MCF 10A (cell line): Measurements from ENCODE around the gene TAS1R1. TPM values are rescaled to one million over a fixed set of nuclear protein-coding genes. Genes with fewer than 3 reads are reported as not detected.

Experiments used
- BruUV-seq: library from RNA; stranded (reverse); fragments of 400-500 nt; replicated peaks from 2 replicates; lab custom pipeline; 2021; lab: Mats Ljungman, UMichigan
- CTCF ChIA-PET: fragments of 300-600 bp; sonication (Branson Sonifier 250); formaldehyde crosslinking; extraction: SDS; loops from one replicate; lab custom pipeline; 2021; ENCODE audit warnings: antibody characterized with exemption, inconsistent platforms; lab: Yijun Ruan, JAX
- POLR2A ChIA-PET: fragments of 300-600, 350-650 bp; sonication (Branson Sonifier 250); formaldehyde crosslinking; extraction: SDS; loops from one replicate; lab custom pipeline; 2020; ENCODE audit warnings: antibody characterized with exemption, inconsistent platforms; lab: Yijun Ruan, JAX
- DNase-seq: peaks from one replicate; pipeline ENCODE4 v3.0.0-alpha.2; 2018; ENCODE audit not compliant: unreplicated experiment
- H3K27ac Mint-ChIP-seq: one replicate; pipeline ENCODE4 v1.8.0; 2022; ENCODE audit warnings: mild to moderate bottlenecking, low read depth, mixed read lengths; ENCODE audit not compliant: unreplicated experiment
- H3K27me3 Mint-ChIP-seq: one replicate; pipeline ENCODE4 v1.8.0; 2022; ENCODE audit warnings: mixed read lengths; ENCODE audit not compliant: insufficient read depth, unreplicated experiment
- H3K36me3 Mint-ChIP-seq: one replicate; pipeline ENCODE4 v1.8.0; 2022; ENCODE audit warnings: mild to moderate bottlenecking, moderate library complexity, mixed read lengths; ENCODE audit not compliant: insufficient read depth, unreplicated experiment
- H3K4me1 Mint-ChIP-seq: one replicate; pipeline ENCODE4 v1.8.0; 2022; ENCODE audit warnings: mixed read lengths; ENCODE audit not compliant: insufficient read depth, unreplicated experiment
- H3K4me3 Mint-ChIP-seq: one replicate; pipeline ENCODE4 v1.8.0; 2022; ENCODE audit warnings: mild to moderate bottlenecking, moderate library complexity, mixed read lengths; ENCODE audit not compliant: unreplicated experiment
- H3K9me3 Mint-ChIP-seq: one replicate; pipeline ENCODE4 v1.8.0; 2022; ENCODE audit warnings: mixed read lengths; ENCODE audit not compliant: unreplicated experiment
- CTCF ChIP-seq: fragments of 200-600 bp; IDR thresholded peaks from one replicate; pipeline ENCODE4 v1.8.0; 2022; ENCODE audit warnings: antibody characterized with exemption, mild to moderate bottlenecking; ENCODE audit not compliant: unreplicated experiment
- intact Hi-C: fragments of 100-400 bp; cut with micrococcal nuclease; formaldehyde crosslinking; loops from 2 replicates; pipeline ENCODE4 v1.14.1; 2022
- total RNA-seq: library from RNA; stranded (reverse); gene quantifications from 2 replicates; pipeline ENCODE4 v1.2.3, GENCODE V29; 2022

TAS1R1 gene
- total RNA-seq, 1 experiment from 2014 or later = not detected

GRCh38 chr1:6511056-6511455, 44.1 kb upstream of the TAS1R1 start:
- no peaks in the 10 kb centered on the region for H3K36me3 Mint-ChIP-seq
- H3K27me3 Mint-ChIP-seq = no peaks in the 10 kb centered on the region
- no peak overlapping the region for H3K27ac Mint-ChIP-seq
- H3K4me3 Mint-ChIP-seq = no peak overlapping the region
- H3K4me1 Mint-ChIP-seq = no peaks in the 10 kb centered on the region
- TF ChIP-seq CTCF = no peak
- ChIA-PET CTCF (no interaction called here), POLR2A (interaction anchor here (0.9 kb wide), 1 partner anchor 10 kb away, joined by 3 read pairs; no protein-coding TSS in a partner anchor)
- H3K9me3 Mint-ChIP-seq = no peaks in the 10 kb centered on the region
- no peak for DNase-seq
- BruUV-seq = no TSS peak
- intact Hi-C loops = no loop called here

- no peak overlapping the region for H3K27ac Mint-ChIP-seq
- H3K36me3 Mint-ChIP-seq = no peaks in the 10 kb centered on the region
- ChIA-PET POLR2A (no interaction called here), CTCF (interaction anchor here (0.7 kb wide), 1 partner anchor 23 kb away, joined by 4 read pairs; no protein-coding TSS in a partner anchor)
- no peaks in the 10 kb centered on the region for H3K4me1 Mint-ChIP-seq
- TF ChIP-seq CTCF = no peak
- no peak overlapping the region for H3K4me3 Mint-ChIP-seq
- BruUV-seq = no TSS peak
- no peaks in the 10 kb centered on the region for H3K27me3 Mint-ChIP-seq
- H3K9me3 Mint-ChIP-seq = no peaks in the 10 kb centered on the region
- intact Hi-C loops = no loop called here
- DNase-seq = no peak
These were observed 43.4 kb upstream of the TAS1R1 start for GRCh38 chr1:6511561-6512244.

GRCh38 chr1:6512245-6512907, 42.7 kb upstream of the TAS1R1 start:
- no peak for DNase-seq
- H3K9me3 Mint-ChIP-seq = no peaks in the 10 kb centered on the region
- no peak for TF ChIP-seq CTCF
- no peak overlapping the region for H3K27ac Mint-ChIP-seq
- intact Hi-C loops = no loop called here
- ChIA-PET CTCF (interaction anchor here (0.7 kb wide), 1 partner anchor 24 kb away, joined by 4 read pairs; no protein-coding TSS in a partner anchor), POLR2A (interaction anchor here (1.0 kb wide), 2 partner anchors 44 to 67 kb away, joined by 3 read pairs; partner anchors contain the start of gene ZBTB48)
- no peak overlapping the region for H3K4me3 Mint-ChIP-seq
- BruUV-seq = no TSS peak
- H3K4me1 Mint-ChIP-seq = no peaks in the 10 kb centered on the region
- H3K36me3 Mint-ChIP-seq = no peaks in the 10 kb centered on the region
- H3K27me3 Mint-ChIP-seq = no peaks in the 10 kb centered on the region

GRCh38 chr1:6512908-6513280, 42.2 kb upstream of the TAS1R1 start:
- no peaks in the 10 kb centered on the region for H3K36me3 Mint-ChIP-seq
- H3K27ac Mint-ChIP-seq = no peak overlapping the region
- CTCF ChIA-PET = interaction anchor here (0.5 kb wide), 1 partner anchor 27 kb away, joined by 4 read pairs; no protein-coding TSS in a partner anchor
- intact Hi-C loops = no loop called here
- no TSS peak for BruUV-seq
- POLR2A ChIA-PET = interaction anchor here (1.0 to 1.5 kb wide), 3 partner anchors 10 to 67 kb away, joined by 3 to 5 read pairs (median 3); partner anchors contain the start of gene ZBTB48
- H3K4me3 Mint-ChIP-seq = no peak overlapping the region
- no peak for TF ChIP-seq CTCF
- no peaks in the 10 kb centered on the region for H3K4me1 Mint-ChIP-seq
- no peaks in the 10 kb centered on the region for H3K9me3 Mint-ChIP-seq
- no peaks in the 10 kb centered on the region for H3K27me3 Mint-ChIP-seq
- no peak for DNase-seq
